Spleen (tissue), 11 donors: ENCODE results near the gene HOXD8. TPM values are rescaled to one million over a fixed set of nuclear protein-coding genes. Genes with fewer than 3 reads are reported as not detected.

Experiments used
- DNase-seq: peaks from one replicate; pipeline ENCODE4 v3.0.0-alpha.2; 2020
- H3K27ac ChIP-seq, 8 donors: fragments of 200-600 bp; sonication (generic) in 7 of 8; 1 replicate in 4 of 8; 2 replicates in 4 of 8; pipeline versions ENCODE4 v1.5.0 to v1.8.0; 2016 to 2021; ENCODE audit warnings: inconsistent platforms in 4 of 8, mild to moderate bottlenecking in 4 of 8, moderate library complexity in 1 of 8
- H3K27me3 ChIP-seq, 7 donors: fragments of 200-600 bp; sonication (generic) in 6 of 7; replicated peaks in 1 of 7; 1 replicate in 4 of 7; 2 replicates in 3 of 7; pipeline versions ENCODE4 v1.5.0 to v1.8.0; 2016 to 2021; ENCODE audit warnings: inconsistent platforms in 3 of 7, mild to moderate bottlenecking in 1 of 7
- H3K36me3 ChIP-seq, 6 donors: fragments of 200-600 bp; sonication (generic) in 5 of 6; 1 replicate in 4 of 6; 2 replicates in 2 of 6; pipeline versions ENCODE4 v1.5.0 to v1.8.0; 2016 to 2021; ENCODE audit warnings: inconsistent platforms in 2 of 6
- H3K4me1 ChIP-seq, 6 donors: fragments of 200-600 bp; sonication (generic) in 5 of 6; 1 replicate in 3 of 6; 2 replicates in 3 of 6; pipeline versions ENCODE4 v1.5.0 to v1.8.0; 2016 to 2021; ENCODE audit warnings: inconsistent platforms in 3 of 6
- H3K4me3 ChIP-seq, 8 donors: fragments of 200-600 bp; sonication (generic) in 7 of 8; 1 replicate in 4 of 8; 2 replicates in 4 of 8; pipeline versions ENCODE4 v1.5.0 to v1.8.0; 2016 to 2021; ENCODE audit warnings: inconsistent platforms in 4 of 8, mild to moderate bottlenecking in 4 of 8, moderate library complexity in 2 of 8
- H3K9me3 ChIP-seq, 8 donors: fragments of 200-600 bp; sonication (generic) in 7 of 8; 1 replicate in 4 of 8; 2 replicates in 4 of 8; pipeline versions ENCODE4 v1.5.0 to v1.8.0; 2016 to 2021; ENCODE audit warnings: inconsistent platforms in 4 of 8
- POLR2A ChIP-seq, 3 donors: fragments of 450-650 bp; IDR thresholded peaks; one replicate each; pipeline ENCODE4 v1.5.1; 2017; ENCODE audit warnings: antibody characterized with exemption in 3 of 3, mild to moderate bottlenecking in 1 of 3
- POLR2AphosphoS5 ChIP-seq, 3 donors: sonication (generic); formaldehyde crosslinking; IDR thresholded peaks; one replicate each; pipeline ENCODE4 v1.5.1; 2017; ENCODE audit warnings: antibody characterized with exemption in 3 of 3
- WGBS, 5 donors: extraction: QIAGEN DNeasy Blood & Tissue Kit in 3 of 5; methylation state at CpG; one replicate each; pipeline versions ENCODE4 v1.1.5 to v1.1.7; 2013 to 2018; 5-methylcytosine and 5-hydroxymethylcytosine counted together
- intact Hi-C: fragments of 100-400 bp; cut with DNase I; formaldehyde crosslinking; loops from one replicate; pipeline ENCODE4 v1.15.0; 2023; ENCODE audit warnings: low total_unique reads
- polyA plus RNA-seq, 3 donors: library from polyadenylated mRNA; stranded (reverse); fragments of 200-250 nt; gene quantifications; one replicate each; pipeline ENCODE4 v1.2.1, GENCODE V29; 2013
- total RNA-seq, 7 donors: library from RNA; depleted of rRNA in 3 of 7; stranded (reverse); fragments of >200 nt in 3 of 7; fragmentation: NEBNext Ultra II Directional in 4 of 7; extraction: Animal tissue kit (Norgen Biotek cat#: 25700) in 4 of 7; gene quantifications; one replicate each; pipeline versions ENCODE4 v1.1.0 to v1.2.1, GENCODE V29; 2016 to 2021
- TF ChIP-seq, protein P1 (sequence below), 11 experiments: fragments of 200-600 bp in 7 of 11; fragments of 450-650 bp in 4 of 11; sonication (generic) in 4 of 11; IDR thresholded peaks in 8 of 11; conservative IDR thresholded peaks in 3 of 11; 1 replicate in 7 of 11; 2 replicates in 4 of 11; pipeline versions ENCODE4 v1.4.0 to v1.8.0; 2016 to 2021; ENCODE audit warnings: antibody characterized with exemption in 11 of 11, inconsistent platforms in 4 of 11, mild to moderate bottlenecking in 1 of 11
- donor health status: healthy with polysubstance abuse.
- donor health status: DM: no; HTN: no; CAD: no; lungs with moderate emphysema.
- donor health status: DM: no; HTN: no; CAD: no.
- donor health status: Bipolar disorder and iron deficiency.
- donor health status: healthy.
- donor health status: DM: no; HTN: no; CAD: no.
- donor health status: DM: yes; HTN: yes; CAD: no.

HOXD8 gene
- total and polyA plus RNA-seq, 10 donors = 4.7 to 27.0 (median 15.8) TPM

DNA sequence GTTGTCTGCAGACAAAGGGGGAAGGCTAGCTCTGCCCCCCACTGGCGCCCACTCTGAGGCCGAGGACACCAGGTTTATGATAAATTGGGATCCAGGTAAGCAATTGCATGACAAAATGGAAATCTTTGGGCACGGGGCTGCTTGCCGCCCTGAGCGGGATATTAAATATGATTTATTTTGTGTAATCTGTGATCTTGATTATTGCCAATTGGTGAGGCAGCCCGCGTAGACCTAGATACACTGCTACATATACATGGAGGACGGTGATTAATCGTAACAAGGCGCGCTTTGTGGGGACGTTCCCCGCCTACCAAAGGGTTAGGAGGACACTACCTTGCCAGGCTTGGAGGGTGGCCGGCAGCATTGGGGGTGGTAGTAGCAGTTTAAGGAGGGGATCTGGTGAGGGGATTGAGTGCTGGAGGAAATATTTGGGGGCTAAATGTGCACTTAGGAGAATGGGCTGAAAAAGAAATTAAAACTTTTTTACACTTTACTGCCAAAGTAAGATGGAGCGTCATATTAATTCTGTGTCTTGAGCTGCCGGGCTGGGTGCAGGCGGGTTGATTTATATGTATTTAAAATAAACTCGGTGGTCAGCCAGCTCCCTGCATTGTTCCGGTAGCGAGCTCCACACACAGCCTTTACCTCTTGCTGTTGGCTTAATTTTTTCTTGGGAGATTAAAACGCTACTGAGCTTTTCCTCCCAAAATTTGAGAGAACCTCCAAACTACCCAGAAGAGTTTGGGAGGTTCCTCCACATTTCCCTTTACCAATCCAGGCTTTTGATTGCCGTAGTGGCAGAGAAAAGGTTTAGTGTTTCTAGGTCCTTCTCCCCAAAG, 31.7 kb downstream of the HOXD8 start:
- peaks cover 16 to 100% (median 98%) of the 10 kb centered on the region in 7 donors for H3K27me3 ChIP-seq
- intact Hi-C loops = no loop called here
- H3K4me1 ChIP-seq = peaks cover 0 to 51% (median 14%) of the 10 kb centered on the region in 6 donors
- WGBS, 5 donors = 25 to 46% (median 30%) methylated on average over 22 of the region's 22 CpGs
- peaks cover 0 to 4% (median 0%) of the 10 kb centered on the region in 8 donors for H3K9me3 ChIP-seq
- no peak for DNase-seq
- TF ChIP-seq, protein P1, sequence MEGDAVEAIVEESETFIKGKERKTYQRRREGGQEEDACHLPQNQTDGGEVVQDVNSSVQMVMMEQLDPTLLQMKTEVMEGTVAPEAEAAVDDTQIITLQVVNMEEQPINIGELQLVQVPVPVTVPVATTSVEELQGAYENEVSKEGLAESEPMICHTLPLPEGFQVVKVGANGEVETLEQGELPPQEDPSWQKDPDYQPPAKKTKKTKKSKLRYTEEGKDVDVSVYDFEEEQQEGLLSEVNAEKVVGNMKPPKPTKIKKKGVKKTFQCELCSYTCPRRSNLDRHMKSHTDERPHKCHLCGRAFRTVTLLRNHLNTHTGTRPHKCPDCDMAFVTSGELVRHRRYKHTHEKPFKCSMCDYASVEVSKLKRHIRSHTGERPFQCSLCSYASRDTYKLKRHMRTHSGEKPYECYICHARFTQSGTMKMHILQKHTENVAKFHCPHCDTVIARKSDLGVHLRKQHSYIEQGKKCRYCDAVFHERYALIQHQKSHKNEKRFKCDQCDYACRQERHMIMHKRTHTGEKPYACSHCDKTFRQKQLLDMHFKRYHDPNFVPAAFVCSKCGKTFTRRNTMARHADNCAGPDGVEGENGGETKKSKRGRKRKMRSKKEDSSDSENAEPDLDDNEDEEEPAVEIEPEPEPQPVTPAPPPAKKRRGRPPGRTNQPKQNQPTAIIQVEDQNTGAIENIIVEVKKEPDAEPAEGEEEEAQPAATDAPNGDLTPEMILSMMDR (IDR thresholded peaks at IDR 0.05 in 8 of 11, conservative IDR thresholded peaks at IDR 0.05 in 3 of 11) = no peak
- TF ChIP-seq POLR2AphosphoS5 (IDR thresholded peaks at IDR 0.05) (no peak), POLR2A (IDR thresholded peaks at IDR 0.05) (no peak)
- H3K27ac ChIP-seq = no peak overlapping the region
- no peak overlapping the region for H3K4me3 ChIP-seq
- H3K36me3 ChIP-seq = no peaks in the 10 kb centered on the region

DNA sequence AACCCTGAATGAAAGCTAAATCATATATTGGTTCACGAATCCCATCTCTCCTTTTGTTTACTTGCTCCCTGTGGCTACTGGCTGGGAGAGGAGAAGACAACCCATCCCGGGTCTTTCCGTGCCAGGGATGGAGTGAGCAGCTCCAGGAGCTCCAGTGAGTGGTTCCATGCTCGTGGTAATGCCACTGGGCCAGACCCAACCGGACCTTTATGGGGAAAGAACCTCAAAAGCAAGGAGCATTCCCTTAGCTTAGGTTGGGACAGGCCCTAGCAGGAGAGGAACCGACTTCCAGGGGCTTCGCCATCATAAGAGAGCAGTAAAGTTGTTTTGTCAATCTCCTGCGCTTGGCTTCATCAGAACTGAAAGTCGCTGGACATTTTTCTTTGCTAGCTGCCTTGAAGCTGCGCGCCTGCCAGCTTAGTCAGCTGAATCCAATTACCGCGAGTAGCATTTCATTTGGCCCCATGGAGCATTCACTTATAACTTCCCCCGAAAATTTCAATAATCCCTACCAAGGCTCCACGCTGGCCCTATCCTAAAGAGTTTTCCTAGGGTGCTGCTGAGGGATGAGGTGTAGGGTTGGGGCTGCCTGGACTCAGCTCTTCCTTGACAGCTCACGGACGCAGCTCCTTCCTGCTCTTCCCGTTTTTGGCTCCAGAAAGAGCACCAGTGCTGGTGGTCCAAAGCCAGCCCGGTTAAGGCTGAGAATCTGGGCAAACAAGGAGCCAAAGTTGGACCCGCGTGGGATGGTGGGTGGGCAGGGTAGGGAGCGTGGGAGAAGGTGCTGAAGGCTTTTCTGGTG, 32.5 kb downstream of the HOXD8 start:
- WGBS, 5 donors = 20 to 25% (median 22%) methylated on average over 22 of the region's 22 CpGs
- Histone ChIP-seq H3K9me3 (peaks cover 0 to 4% (median 0%) of the 10 kb centered on the region in 8 donors), H3K36me3 (no peaks in the 10 kb centered on the region), H3K27ac (no peak overlapping the region), H3K27me3 (peaks cover 14 to 100% (median 96%) of the 10 kb centered on the region in 7 donors), H3K4me1 (peaks cover 0 to 45% (median 12%) of the 10 kb centered on the region in 6 donors), H3K4me3 (no peak overlapping the region)
- DNase-seq = no peak
- intact Hi-C loops = no loop called here
- TF ChIP-seq POLR2A (IDR thresholded peaks at IDR 0.05) (no peak), POLR2AphosphoS5 (IDR thresholded peaks at IDR 0.05) (no peak)
- TF ChIP-seq, protein P1 (IDR thresholded peaks at IDR 0.05 in 8 of 11, conservative IDR thresholded peaks at IDR 0.05 in 3 of 11) = no peak

DNA sequence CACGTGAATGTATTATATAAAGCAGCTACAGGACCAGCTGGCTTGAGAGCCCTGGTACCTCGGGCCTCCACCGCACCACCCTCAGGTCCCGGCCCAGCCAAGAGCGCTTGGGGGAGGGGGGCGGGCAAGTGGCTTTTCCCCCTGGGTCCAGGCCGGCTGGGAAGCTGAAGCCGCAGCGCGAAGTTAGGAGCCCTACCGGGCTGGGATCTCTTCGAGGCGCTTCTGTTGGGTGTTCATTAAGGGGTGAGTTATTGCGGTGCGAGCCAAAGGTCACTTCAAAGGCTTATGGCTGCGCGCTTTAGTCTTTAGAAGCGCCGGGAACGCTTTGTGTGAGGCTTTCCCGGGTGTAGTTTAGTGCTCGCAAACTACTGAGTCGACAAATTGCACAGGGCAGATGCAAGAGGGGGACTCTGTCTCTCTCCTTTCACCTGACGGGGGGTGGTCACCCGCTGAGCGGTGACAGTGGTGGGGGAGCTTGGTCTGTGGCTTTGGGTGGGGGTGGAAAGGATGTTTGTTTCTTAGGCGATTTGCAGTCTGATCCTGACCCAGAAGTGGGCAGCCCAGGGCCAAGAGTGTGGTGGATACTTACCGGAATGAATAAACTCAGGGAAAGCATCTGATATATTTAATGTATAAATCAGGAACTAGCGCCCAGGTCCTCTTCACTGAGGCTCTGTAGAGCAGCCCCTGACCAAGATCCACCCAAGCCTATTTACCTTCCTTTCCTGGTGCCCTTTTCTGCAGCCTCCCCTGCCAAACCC, 33.6 kb downstream of the HOXD8 start:
- H3K27me3 ChIP-seq = peaks cover 14 to 100% (median 85%) of the 10 kb centered on the region in 7 donors
- WGBS, 5 donors = 14 to 28% (median 23%) methylated on average over 28 to 29 of the region's 29 CpGs
- no peak for DNase-seq
- H3K4me3 ChIP-seq = no peak overlapping the region
- intact Hi-C loops = no loop called here
- no peak overlapping the region for H3K27ac ChIP-seq
- H3K9me3 ChIP-seq = peaks cover 0 to 4% (median 0%) of the 10 kb centered on the region in 8 donors
- TF ChIP-seq, protein P1 (IDR thresholded peaks at IDR 0.05 in 8 of 11, conservative IDR thresholded peaks at IDR 0.05 in 3 of 11) = no peak
- no peak for TF ChIP-seq POLR2AphosphoS5 (IDR thresholded peaks at IDR 0.05)
- TF ChIP-seq POLR2A (IDR thresholded peaks at IDR 0.05) = no peak
- peaks cover 0 to 34% (median 10%) of the 10 kb centered on the region in 6 donors for H3K4me1 ChIP-seq
- no peaks in the 10 kb centered on the region for H3K36me3 ChIP-seq
